Esophagus squamous epithelium (tissue), 4 donors: ENCODE measurements around the gene ST3GAL5.

ENCODE experiments used
- CTCF ChIP-seq, 6 experiments: fragments of 450-650 bp in 4 of 6; fragments of 200-600 bp in 2 of 6; sonication (generic) in 2 of 6; IDR thresholded peaks; one replicate each; pipeline ENCODE4 v1.5.1; 2016 to 2019; ENCODE audit warnings: antibody characterized with exemption in 6 of 6, mild to moderate bottlenecking in 4 of 6, moderate library complexity in 4 of 6
- POLR2A ChIP-seq, 4 donors: fragments of 450-650 bp; IDR thresholded peaks; one replicate each; pipeline ENCODE4 v1.6.1; 2017; ENCODE audit warnings: antibody characterized with exemption in 4 of 4, mild to moderate bottlenecking in 4 of 4, moderate library complexity in 3 of 4

GRCh38 chr2:85840091-85840490, 48.7 kb downstream of the ST3GAL5 start:
- no peak for TF ChIP-seq CTCF (IDR thresholded peaks at IDR 0.05)
- TF ChIP-seq POLR2A (IDR thresholded peaks at IDR 0.05), result no peak
